HG02943 (cell line): ENCODE results near the gene SLC23A3.

Source experiments
- ATAC-seq: cut with Tn5 transposase; IDR thresholded peaks from one replicate; pipeline ENCODE4 v1.9.1; 2021; ENCODE audit warnings: mild to moderate bottlenecking, low read depth, moderate library complexity; ENCODE audit not compliant: unreplicated experiment

The SLC23A3 gene

GRCh38 chr2:219155054-219155644, 14.7 kb downstream of the SLC23A3 start:
- ATAC-seq: no peak

GRCh38 chr2:219149667-219150066, 20.2 kb downstream of the SLC23A3 start:
- no peak for ATAC-seq

- no peak for ATAC-seq
Measured at GRCh38 chr2:219142329-219142728, 27.5 kb downstream of the SLC23A3 start.

- no peak for ATAC-seq
Measured at GRCh38 chr2:219140722-219141121, 29.1 kb downstream of the SLC23A3 start.

- no peak for ATAC-seq
Measured at GRCh38 chr2:219133976-219134375, 35.9 kb downstream of the SLC23A3 start.

GRCh38 chr2:219131744-219132143, 38.1 kb downstream of the SLC23A3 start:
- no peak for ATAC-seq

GRCh38 chr2:219131327-219131726, 38.5 kb downstream of the SLC23A3 start:
- no peak for ATAC-seq

- ATAC-seq: no peak
Measured at GRCh38 chr2:219129589-219129988, 40.2 kb downstream of the SLC23A3 start.

GRCh38 chr2:219128396-219128795, 41.4 kb downstream of the SLC23A3 start:
- no peak for ATAC-seq

- ATAC-seq: no peak
Measured at GRCh38 chr2:219127037-219127635, 42.7 kb downstream of the SLC23A3 start.

GRCh38 chr2:219126555-219126954, 43.3 kb downstream of the SLC23A3 start:
- ATAC-seq: no peak

- ATAC-seq: no peak
Measured at GRCh38 chr2:219125886-219126270, 44.0 kb downstream of the SLC23A3 start.

GRCh38 chr2:219125225-219125885, 44.5 kb downstream of the SLC23A3 start:
- no peak for ATAC-seq

- no peak for ATAC-seq
Measured at GRCh38 chr2:219124381-219125110, 45.3 kb downstream of the SLC23A3 start.

GRCh38 chr2:219123356-219124135, 46.3 kb downstream of the SLC23A3 start:
- ATAC-seq: no peak

GRCh38 chr2:219122202-219122980, 47.4 kb downstream of the SLC23A3 start:
- ATAC-seq: no peak

- ATAC-seq: no peak
Measured at GRCh38 chr2:219120082-219120481, 49.7 kb downstream of the SLC23A3 start.

- no peak for ATAC-seq
Measured at GRCh38 chr2:219119422-219120043, 50.3 kb downstream of the SLC23A3 start.

GRCh38 chr2:219118504-219118903, 51.3 kb downstream of the SLC23A3 start:
- ATAC-seq: no peak
